Endothelial cell of umbilical vein (primary cell): ENCODE measurements around the gene ATP5IF1. TPM values are rescaled to one million over a fixed set of nuclear protein-coding genes. Genes with fewer than 3 reads are reported as not detected.

Source experiments
- BruUV-seq: library from RNA; stranded (reverse); fragments of 400-500 nt; replicated peaks from 2 replicates; lab custom pipeline; 2021; lab: Mats Ljungman, UMichigan
- CTCF ChIA-PET: fragments of 300-600, 350-600 bp; sonication (Branson Sonifier 250); formaldehyde crosslinking; loops from one replicate; lab custom pipeline; 2021; ENCODE audit warnings: antibody characterized with exemption, inconsistent platforms; lab: Charles Lee
- POLR2A ChIA-PET: fragments of 300-600, 350-600 bp; sonication (Branson Sonifier 250); formaldehyde crosslinking; loops from one replicate; lab custom pipeline; 2021; ENCODE audit warnings: antibody characterized with exemption, inconsistent platforms; lab: Charles Lee
- DNase-seq: peaks from one replicate; pipeline ENCODE4 v3.0.0-alpha.2; 2011; ENCODE audit warnings: low read depth, low spot score
- FAIRE-seq: peaks from 2 replicates; lab custom pipeline; 2011; peaks lifted over from hg19 to GRCh38; lab: Jason Lieb, UNC
- H2AFZ ChIP-seq: 2 replicates; pipeline ENCODE4 v1.6.0; 2012; ENCODE audit warnings: low read depth, low read length, control low read depth, inconsistent platforms
- H3K27ac ChIP-seq: 2 replicates; pipeline ENCODE4 v1.5.1; 2011; ENCODE audit warnings: low read depth, mild to moderate bottlenecking, control low read depth, low read length, moderate library complexity; ENCODE audit not compliant: insufficient read depth
- H3K27me3 ChIP-seq, 2 experiments: 2 replicates each; pipeline versions ENCODE4 v1.6.0 to v1.6.1; 2011; ENCODE audit warnings: low read length in 2 of 2, mixed read lengths in 1 of 2; ENCODE audit not compliant: control insufficient read depth in 2 of 2, insufficient read depth in 2 of 2
- H3K36me3 ChIP-seq, 2 experiments: 2 replicates in 1 of 2; 3 replicates in 1 of 2; pipeline ENCODE4 v1.5.1; 2011; ENCODE audit warnings: low read length in 2 of 2, mild to moderate bottlenecking in 1 of 2, moderate library complexity in 1 of 2; ENCODE audit not compliant: control insufficient read depth in 2 of 2, insufficient read depth in 2 of 2; ENCODE audit errors: extremely low read depth in 1 of 2
- H3K4me1 ChIP-seq: 3 replicates; pipeline ENCODE4 v1.5.1; 2011; ENCODE audit warnings: mild to moderate bottlenecking, low read length; ENCODE audit not compliant: control insufficient read depth, insufficient read depth; ENCODE audit errors: extremely low read depth
- H3K4me2 ChIP-seq: 2 replicates; pipeline ENCODE4 v1.6.1; 2011; ENCODE audit warnings: low read length, control low read depth, mixed read lengths; ENCODE audit not compliant: insufficient read depth
- H3K4me3 ChIP-seq, 3 experiments: fragments of 200-600 bp in 1 of 3; sonication (generic), shearing (Covaris generic) in 1 of 3; replicated peaks in 1 of 3; 2 replicates each; pipeline ENCODE4 v1.5.1; 2011 to 2016; ENCODE audit warnings: control low read depth in 3 of 3, low read length in 3 of 3, mild to moderate bottlenecking in 2 of 3, inconsistent platforms in 1 of 3, low read depth in 1 of 3, moderate library complexity in 1 of 3; ENCODE audit not compliant: insufficient read depth in 1 of 3
- H3K79me2 ChIP-seq: 2 replicates; pipeline ENCODE4 v1.6.0; 2012; ENCODE audit warnings: low read length, inconsistent platforms; ENCODE audit not compliant: control insufficient read depth, insufficient read depth
- H3K9ac ChIP-seq: replicated peaks from 2 replicates; pipeline ENCODE3; 2011; ENCODE audit warnings: low read length, control low read depth; ENCODE audit not compliant: insufficient read depth; ENCODE audit errors: extremely low read depth
- H3K9me1 ChIP-seq: replicated peaks from 3 replicates; pipeline ENCODE4 v1.6.0; 2011; ENCODE audit warnings: mild to moderate bottlenecking, low read length; ENCODE audit not compliant: control insufficient read depth, insufficient read depth; ENCODE audit errors: extremely low read depth
- H3K9me3 ChIP-seq: replicated peaks from 2 replicates; pipeline ENCODE4 v1.5.1; 2012; ENCODE audit warnings: low read length, inconsistent platforms; ENCODE audit not compliant: control insufficient read depth, insufficient read depth
- H4K20me1 ChIP-seq: replicated peaks from 2 replicates; pipeline ENCODE3; 2011; ENCODE audit warnings: mild to moderate bottlenecking, low read length; ENCODE audit not compliant: control insufficient read depth, insufficient read depth; ENCODE audit errors: extremely low read depth
- EZH2 ChIP-seq: IDR thresholded peaks from 2 replicates; pipeline ENCODE4 v1.6.1; 2012; ENCODE audit warnings: borderline replicate concordance, low read depth, mild to moderate bottlenecking, moderate library complexity, low read length, inconsistent platforms; ENCODE audit not compliant: severe bottlenecking
- FOS ChIP-seq: IDR thresholded peaks from 2 replicates; pipeline ENCODE4 v1.6.1; 2011; ENCODE audit warnings: mild to moderate bottlenecking, low read length, moderate library complexity, borderline replicate concordance; ENCODE audit not compliant: insufficient read depth
- GATA2 ChIP-seq: IDR thresholded peaks from 2 replicates; pipeline ENCODE4 v1.7.0; 2011; ENCODE audit warnings: low read depth, mild to moderate bottlenecking, moderate library complexity, mixed read lengths, low read length; ENCODE audit not compliant: insufficient read length, insufficient read depth
- JUN ChIP-seq: IDR thresholded peaks from 2 replicates; pipeline ENCODE4 v1.6.1; 2011; ENCODE audit warnings: borderline replicate concordance, low read depth; ENCODE audit not compliant: insufficient read length, insufficient read depth
- MYC ChIP-seq: IDR thresholded peaks from one replicate; pipeline ENCODE4 v1.6.1; 2011; ENCODE audit warnings: mild to moderate bottlenecking, low read depth, low read length
- POLR2A ChIP-seq: IDR thresholded peaks from 2 replicates; pipeline ENCODE4 v1.6.1; 2012; ENCODE audit warnings: low read depth, mild to moderate bottlenecking, control low read depth, low read length
- POLR2AphosphoS5 ChIP-seq: IDR thresholded peaks from 2 replicates; pipeline ENCODE4 v1.6.1; 2012; ENCODE audit warnings: low read depth, mild to moderate bottlenecking, control low read depth, low read length, moderate library complexity; ENCODE audit not compliant: insufficient read depth
- dilution Hi-C: fragments of 300-500 bp; cut with MboI; formaldehyde crosslinking; loops from one replicate; pipeline ENCODE4 v1.15.0; 2019; ENCODE audit warnings: low sequenced_read_pairs; ENCODE audit not compliant: extremely low pct_ligation_motif_present
- intact Hi-C: fragments of 100-400 bp; cut with micrococcal nuclease; formaldehyde crosslinking; loops from one replicate; pipeline ENCODE4 v1.10.0; 2022
- polyA plus RNA-seq, 4 experiments: library from polyadenylated mRNA; depleted of rRNA in 3 of 4; stranded (reverse) in 3 of 4; unstranded in 1 of 4; fragments of >200 nt; gene quantifications; 2 replicates each; pipeline versions ENCODE4 v1.2.1 to v1.2.3, GENCODE V29; 2011 to 2012; ENCODE audit warnings: missing spikeins in 1 of 4
- total RNA-seq: library from RNA; stranded (reverse); gene quantifications from 2 replicates; pipeline ENCODE4 v1.2.3, GENCODE V29; 2021
- TF ChIP-seq, protein P1 (sequence below), 2 donors: IDR thresholded peaks; 1 replicate in 1 of 2; 2 replicates in 1 of 2; pipeline ENCODE4 v1.5.1; 2011; ENCODE audit warnings: low read length in 2 of 2, mild to moderate bottlenecking in 2 of 2, moderate library complexity in 2 of 2, control low read depth in 1 of 2, inconsistent platforms in 1 of 2, low read depth in 1 of 2; ENCODE audit not compliant: insufficient read depth in 1 of 2; ENCODE audit errors: extremely low read depth in 1 of 2
- TF ChIP-seq, protein P2 (sequence below): IDR thresholded peaks from 2 replicates; pipeline ENCODE4 v1.6.1; 2011; ENCODE audit not compliant: insufficient read depth, insufficient read length

Gene ATP5IF1
- total and polyA plus RNA-seq, 2 donors (not counting 3 experiments of a cell fraction or from before 2014, with no cell fraction given) = 133 to 243 TPM

DNA sequence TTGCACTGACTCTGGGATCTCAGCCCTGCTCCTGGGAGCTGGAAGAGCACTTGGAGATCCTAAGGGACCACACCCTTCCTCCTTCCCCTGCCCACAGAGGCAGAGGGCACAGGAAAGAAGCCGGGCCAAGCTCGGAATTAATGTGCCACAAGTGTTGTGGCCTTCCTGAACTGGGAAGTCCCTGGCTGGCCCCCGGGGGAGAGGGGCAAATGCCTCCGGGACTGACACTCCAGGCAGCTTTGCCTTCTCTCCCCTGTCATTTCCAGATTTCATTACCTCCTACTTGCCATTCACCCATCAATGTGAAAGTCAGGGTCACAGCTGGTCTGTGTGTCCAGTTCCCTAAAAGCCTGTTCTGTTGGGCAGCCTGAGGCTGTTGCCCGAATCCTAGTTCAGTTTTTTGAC lies 45.1 kb downstream of the ATP5IF1 start:
- peaks cover 4 to 31% of the 10 kb centered on the region in 2 experiments for H3K36me3 ChIP-seq
- no peak overlapping the region for H3K27ac ChIP-seq
- intact Hi-C loops = no loop called here
- H3K79me2 ChIP-seq = no peaks in the 10 kb centered on the region
- H3K27me3 ChIP-seq = no peaks in the 10 kb centered on the region
- TF ChIP-seq EZH2 (no peak), FOS (no peak), MYC (no peak), POLR2A (no peak), POLR2AphosphoS5 (no peak), GATA2 (no peak), JUN (no peak)
- TF ChIP-seq, protein P1, sequence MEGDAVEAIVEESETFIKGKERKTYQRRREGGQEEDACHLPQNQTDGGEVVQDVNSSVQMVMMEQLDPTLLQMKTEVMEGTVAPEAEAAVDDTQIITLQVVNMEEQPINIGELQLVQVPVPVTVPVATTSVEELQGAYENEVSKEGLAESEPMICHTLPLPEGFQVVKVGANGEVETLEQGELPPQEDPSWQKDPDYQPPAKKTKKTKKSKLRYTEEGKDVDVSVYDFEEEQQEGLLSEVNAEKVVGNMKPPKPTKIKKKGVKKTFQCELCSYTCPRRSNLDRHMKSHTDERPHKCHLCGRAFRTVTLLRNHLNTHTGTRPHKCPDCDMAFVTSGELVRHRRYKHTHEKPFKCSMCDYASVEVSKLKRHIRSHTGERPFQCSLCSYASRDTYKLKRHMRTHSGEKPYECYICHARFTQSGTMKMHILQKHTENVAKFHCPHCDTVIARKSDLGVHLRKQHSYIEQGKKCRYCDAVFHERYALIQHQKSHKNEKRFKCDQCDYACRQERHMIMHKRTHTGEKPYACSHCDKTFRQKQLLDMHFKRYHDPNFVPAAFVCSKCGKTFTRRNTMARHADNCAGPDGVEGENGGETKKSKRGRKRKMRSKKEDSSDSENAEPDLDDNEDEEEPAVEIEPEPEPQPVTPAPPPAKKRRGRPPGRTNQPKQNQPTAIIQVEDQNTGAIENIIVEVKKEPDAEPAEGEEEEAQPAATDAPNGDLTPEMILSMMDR (IDR thresholded peaks at IDR 0.05; ENCODE audit: extremely low read depth in 1 of 2, insufficient read depth in 1 of 2, low read depth in 1 of 2, low read length in 2 of 2) = no peak
- TF ChIP-seq, protein P2, sequence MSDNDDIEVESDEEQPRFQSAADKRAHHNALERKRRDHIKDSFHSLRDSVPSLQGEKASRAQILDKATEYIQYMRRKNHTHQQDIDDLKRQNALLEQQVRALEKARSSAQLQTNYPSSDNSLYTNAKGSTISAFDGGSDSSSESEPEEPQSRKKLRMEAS = no peak
- ChIA-PET POLR2A (no interaction called here), CTCF (interaction anchor here (1.0 to 1.3 kb wide), 2 partner anchors 32 to 87 kb away, joined by 3 to 5 read pairs; no protein-coding TSS in a partner anchor)
- H4K20me1 ChIP-seq = no peaks in the 10 kb centered on the region
- no peaks in the 10 kb centered on the region for H3K4me1 ChIP-seq
- FAIRE-seq (no peak), DNase-seq (no peak)
- H3K9me3 ChIP-seq = no peaks in the 10 kb centered on the region
- H3K4me3 ChIP-seq = no peak overlapping the region
- BruUV-seq = no TSS peak
- no peak overlapping the region for H3K9ac ChIP-seq
- dilution Hi-C loops = no loop called here
- no peaks in the 10 kb centered on the region for H3K9me1 ChIP-seq
- H3K4me2 ChIP-seq = no peak overlapping the region
- H2AFZ ChIP-seq = no peak overlapping the region
